ENCODE measurements around the gene CSDE1.

- TF ChIP-seq CTCF (IDR thresholded peaks at IDR 0.05) (no peak), POLR2A (IDR thresholded peaks at IDR 0.05) (no peak), POLR2AphosphoS5 (IDR thresholded peaks at IDR 0.05) (no peak)
Observed at GRCh38 chr1:114668784-114669561, 88.8 kb downstream of the CSDE1 start.
